GM19463 (cell line): ENCODE measurements around the gene MMP11.

ENCODE experiments used
- ATAC-seq: cut with Tn5 transposase; IDR thresholded peaks from one replicate; pipeline ENCODE4 v1.9.1; 2021; ENCODE audit warnings: mild to moderate bottlenecking, moderate library complexity; ENCODE audit not compliant: unreplicated experiment

Gene MMP11

GRCh38 chr22:23827351-23827995, 54.8 kb downstream of the MMP11 start:
- ATAC-seq = no peak

- no peak for ATAC-seq
Measured at GRCh38 chr22:23828800-23829680, 56.4 kb downstream of the MMP11 start.

GRCh38 chr22:23829845-23830372, 57.3 kb downstream of the MMP11 start:
- ATAC-seq = no peak

- no peak for ATAC-seq
Measured at GRCh38 chr22:23831261-23831660, 58.6 kb downstream of the MMP11 start.

- ATAC-seq = no peak
Measured at GRCh38 chr22:23831781-23832180, 59.1 kb downstream of the MMP11 start.

GRCh38 chr22:23832226-23833016, 59.8 kb downstream of the MMP11 start:
- no peak for ATAC-seq

GRCh38 chr22:23833017-23833751, 60.5 kb downstream of the MMP11 start:
- ATAC-seq = no peak
